Measurements from ENCODE around the gene PHETA2. TPM values are rescaled to one million over a fixed set of nuclear protein-coding genes. Genes with fewer than 3 reads are reported as not detected.

PHETA2 gene
- total RNA-seq, 1 donor from 2014 or later = 8.7 TPM

DNA sequence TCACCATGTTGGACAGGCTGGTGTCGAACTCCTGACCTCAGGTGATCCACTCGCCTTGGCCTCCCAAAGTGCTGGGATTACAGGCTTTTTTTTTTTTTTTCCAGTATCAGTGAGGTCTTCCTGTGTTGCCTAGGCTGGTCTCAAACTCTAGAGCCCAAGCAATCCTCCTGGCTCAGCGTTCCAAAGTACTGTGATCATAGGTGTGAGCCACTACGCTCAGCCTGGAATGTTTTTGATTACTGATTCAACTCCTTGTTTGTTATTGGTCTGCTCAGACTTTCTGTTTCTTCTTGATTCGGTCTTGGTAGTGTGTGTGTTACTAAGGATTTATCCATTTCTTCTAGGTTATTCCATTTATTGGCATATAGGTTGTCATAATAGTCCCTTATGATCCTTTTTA lies 34.8 kb upstream of the PHETA2 start:
- H3K4me3 ChIP-seq (ENCODE audit: low read depth, low read length) = no peak overlapping the region
- H3K27me3 ChIP-seq (ENCODE audit: control insufficient read depth, insufficient read depth, low read length) = no peaks in the 10 kb centered on the region
- DNase-seq (ENCODE audit: low read depth) = no peak
- TF ChIP-seq, protein P1, sequence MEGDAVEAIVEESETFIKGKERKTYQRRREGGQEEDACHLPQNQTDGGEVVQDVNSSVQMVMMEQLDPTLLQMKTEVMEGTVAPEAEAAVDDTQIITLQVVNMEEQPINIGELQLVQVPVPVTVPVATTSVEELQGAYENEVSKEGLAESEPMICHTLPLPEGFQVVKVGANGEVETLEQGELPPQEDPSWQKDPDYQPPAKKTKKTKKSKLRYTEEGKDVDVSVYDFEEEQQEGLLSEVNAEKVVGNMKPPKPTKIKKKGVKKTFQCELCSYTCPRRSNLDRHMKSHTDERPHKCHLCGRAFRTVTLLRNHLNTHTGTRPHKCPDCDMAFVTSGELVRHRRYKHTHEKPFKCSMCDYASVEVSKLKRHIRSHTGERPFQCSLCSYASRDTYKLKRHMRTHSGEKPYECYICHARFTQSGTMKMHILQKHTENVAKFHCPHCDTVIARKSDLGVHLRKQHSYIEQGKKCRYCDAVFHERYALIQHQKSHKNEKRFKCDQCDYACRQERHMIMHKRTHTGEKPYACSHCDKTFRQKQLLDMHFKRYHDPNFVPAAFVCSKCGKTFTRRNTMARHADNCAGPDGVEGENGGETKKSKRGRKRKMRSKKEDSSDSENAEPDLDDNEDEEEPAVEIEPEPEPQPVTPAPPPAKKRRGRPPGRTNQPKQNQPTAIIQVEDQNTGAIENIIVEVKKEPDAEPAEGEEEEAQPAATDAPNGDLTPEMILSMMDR (IDR thresholded peaks at IDR 0.05; ENCODE audit: insufficient read depth, low read length, poor library complexity, severe bottlenecking) = no peak
- no peaks in the 10 kb centered on the region for H3K36me3 ChIP-seq (ENCODE audit: control insufficient read depth, insufficient read depth, low read length)

DNA sequence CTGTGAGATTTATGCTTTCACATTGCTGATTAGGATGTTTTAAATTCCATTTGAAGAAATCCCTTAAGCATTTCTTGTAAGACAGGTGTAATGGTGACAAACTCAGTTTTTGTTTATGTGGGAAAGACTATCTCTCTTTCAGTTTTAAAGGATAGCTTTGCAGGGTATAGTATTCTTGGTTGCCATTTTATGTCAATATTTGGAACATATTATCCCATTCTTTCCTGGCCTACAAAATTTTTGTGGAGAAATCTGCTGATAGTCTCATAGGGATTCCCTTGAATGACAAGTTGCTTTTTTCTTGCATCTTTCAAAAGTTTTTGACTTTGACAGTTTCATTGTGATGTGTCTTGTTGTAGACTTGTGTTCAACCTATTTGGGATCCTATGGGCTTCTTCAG lies 32.3 kb upstream of the PHETA2 start:
- no peaks in the 10 kb centered on the region for H3K27me3 ChIP-seq (ENCODE audit: control insufficient read depth, insufficient read depth, low read length)
- TF ChIP-seq, protein P1 (IDR thresholded peaks at IDR 0.05; ENCODE audit: insufficient read depth, low read length, poor library complexity, severe bottlenecking) = no peak
- no peaks in the 10 kb centered on the region for H3K36me3 ChIP-seq (ENCODE audit: control insufficient read depth, insufficient read depth, low read length)
- DNase-seq (ENCODE audit: low read depth) = no peak
- H3K4me3 ChIP-seq (ENCODE audit: low read depth, low read length) = no peak overlapping the region

DNA sequence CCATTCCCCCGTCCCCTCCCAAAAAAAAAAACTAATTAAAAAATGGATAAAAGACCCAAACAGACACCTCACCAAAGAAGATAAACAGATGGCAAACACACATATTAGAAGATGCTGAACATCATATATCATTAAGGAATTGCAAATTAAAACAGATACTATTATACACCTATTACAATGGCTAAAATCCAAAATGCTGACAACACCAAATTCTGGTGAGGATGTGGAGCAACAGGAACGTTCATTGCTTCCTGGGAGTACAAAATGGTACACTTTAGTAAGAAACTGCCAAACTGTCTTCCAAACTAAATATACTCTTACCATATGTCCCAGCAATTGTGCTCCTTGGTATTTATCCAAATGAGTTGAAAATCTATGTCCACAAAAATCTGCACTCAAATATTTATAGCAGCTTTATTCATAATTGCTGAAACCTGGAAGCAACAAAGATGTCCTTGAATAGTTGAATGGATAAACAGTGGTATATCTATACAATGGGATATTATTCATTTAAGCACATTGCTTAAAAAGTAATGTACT lies 23.3 kb upstream of the PHETA2 start:
- TF ChIP-seq, protein P1 (IDR thresholded peaks at IDR 0.05; ENCODE audit: insufficient read depth, low read length, poor library complexity, severe bottlenecking) = no peak
- Histone ChIP-seq H3K4me3 (ENCODE audit: low read depth, low read length) (no peak overlapping the region), H3K27me3 (ENCODE audit: control insufficient read depth, insufficient read depth, low read length) (no peaks in the 10 kb centered on the region), H3K36me3 (ENCODE audit: control insufficient read depth, insufficient read depth, low read length) (no peaks in the 10 kb centered on the region)
- no peak for DNase-seq (ENCODE audit: low read depth)

DNA sequence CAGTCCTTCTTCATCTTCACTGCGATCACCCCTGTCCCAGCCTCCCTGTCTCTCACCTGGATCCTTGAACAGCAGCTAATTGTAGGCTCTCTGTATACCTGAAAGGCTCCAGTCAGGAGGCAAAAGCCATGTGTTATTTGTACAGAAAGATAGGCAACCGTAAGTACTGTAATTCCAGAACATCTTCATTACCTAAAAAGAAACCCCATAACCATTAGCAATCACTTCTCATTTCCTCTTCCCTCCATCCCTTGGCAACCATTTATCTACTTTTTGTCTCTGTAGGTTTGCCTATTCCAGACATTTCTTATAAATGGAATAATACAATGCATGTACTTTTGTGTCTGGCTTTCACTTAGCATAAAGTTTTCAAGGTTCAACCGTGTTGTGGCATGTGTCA lies 21.3 kb upstream of the PHETA2 start:
- DNase-seq (ENCODE audit: low read depth) = no peak
- TF ChIP-seq, protein P1 (IDR thresholded peaks at IDR 0.05; ENCODE audit: insufficient read depth, low read length, poor library complexity, severe bottlenecking) = no peak
- Histone ChIP-seq H3K27me3 (ENCODE audit: control insufficient read depth, insufficient read depth, low read length) (no peaks in the 10 kb centered on the region), H3K4me3 (ENCODE audit: low read depth, low read length) (no peak overlapping the region), H3K36me3 (ENCODE audit: control insufficient read depth, insufficient read depth, low read length) (no peaks in the 10 kb centered on the region)

DNA sequence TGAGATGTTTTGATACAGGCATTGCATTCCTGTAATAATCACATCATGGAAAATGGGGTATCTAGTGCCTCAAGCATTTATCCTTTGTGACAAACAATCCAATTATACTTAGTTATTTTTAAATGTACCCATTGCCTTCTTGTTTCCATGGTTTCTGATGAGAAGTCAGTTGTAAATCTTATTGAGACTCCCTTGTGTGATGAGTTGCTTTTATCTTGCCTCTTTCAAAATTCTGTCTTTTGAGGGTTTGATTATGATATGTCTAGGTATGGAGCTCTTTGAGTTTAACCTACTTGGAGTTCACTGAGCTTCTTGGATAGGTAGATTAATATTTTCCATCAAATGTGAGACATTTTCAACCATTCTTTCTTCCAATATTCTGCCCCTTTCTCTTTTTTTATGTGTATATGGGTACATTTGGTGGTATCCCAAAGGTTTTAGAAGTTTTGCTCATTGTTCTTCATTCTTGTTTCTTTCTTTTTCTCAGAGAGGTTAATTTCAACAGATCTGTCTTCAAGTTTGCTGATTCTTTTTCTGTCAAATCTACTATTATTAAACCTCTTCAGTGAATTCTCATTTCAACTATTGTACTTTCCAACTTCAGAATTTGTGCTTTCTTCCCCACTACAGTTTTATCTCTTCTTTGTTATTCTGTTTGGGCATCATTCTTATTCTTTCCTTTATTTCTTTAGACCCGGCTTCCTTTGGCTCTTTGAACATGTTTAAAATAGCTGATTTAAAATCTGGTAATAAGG lies 17.1 kb upstream of the PHETA2 start:
- Histone ChIP-seq H3K27me3 (ENCODE audit: control insufficient read depth, insufficient read depth, low read length) (no peaks in the 10 kb centered on the region), H3K4me3 (ENCODE audit: low read depth, low read length) (no peak overlapping the region), H3K36me3 (ENCODE audit: control insufficient read depth, insufficient read depth, low read length) (no peaks in the 10 kb centered on the region)
- TF ChIP-seq, protein P1 (IDR thresholded peaks at IDR 0.05; ENCODE audit: insufficient read depth, low read length, poor library complexity, severe bottlenecking) = no peak
- no peak for DNase-seq (ENCODE audit: low read depth)

DNA sequence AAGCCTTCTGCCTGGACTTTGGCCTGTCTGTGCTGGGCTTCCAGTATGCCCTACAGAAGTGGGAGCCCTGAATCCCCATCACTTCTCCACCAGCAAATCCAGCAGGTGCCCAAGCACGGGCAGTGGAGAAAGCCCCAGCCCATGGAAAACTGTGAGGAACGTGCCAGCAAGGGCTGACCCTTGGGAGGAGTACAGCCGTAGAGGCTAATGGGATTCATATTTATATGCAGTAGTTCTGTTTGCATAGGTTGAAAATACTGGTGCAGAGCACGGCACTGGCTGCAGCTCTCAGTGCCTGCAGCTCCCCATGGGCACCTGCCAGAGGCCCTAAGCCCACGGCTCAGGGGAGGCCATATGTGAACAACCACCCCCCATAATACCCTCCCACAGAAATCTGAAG lies 13.6 kb upstream of the PHETA2 start:
- TF ChIP-seq, protein P1 (IDR thresholded peaks at IDR 0.05; ENCODE audit: insufficient read depth, low read length, poor library complexity, severe bottlenecking) = no peak

More for the DNA sequence above, 13.6 kb upstream of the PHETA2 start:
- Histone ChIP-seq H3K4me3 (ENCODE audit: low read depth, low read length) (no peak overlapping the region), H3K36me3 (ENCODE audit: control insufficient read depth, insufficient read depth, low read length) (no peaks in the 10 kb centered on the region), H3K27me3 (ENCODE audit: control insufficient read depth, insufficient read depth, low read length) (no peaks in the 10 kb centered on the region)
- no peak for DNase-seq (ENCODE audit: low read depth)
